ENCODE results near the gene ADCY2. TPM values are rescaled to one million over a fixed set of nuclear protein-coding genes. Genes with fewer than 3 reads are reported as not detected.

ADCY2 gene
- total and polyA plus RNA-seq, 2 experiments from 2014 or later: 23.8 to 74.9 TPM

GRCh38 chr5:7852542-7852941 is 456.6 kb downstream of the ADCY2 start:
- no peaks in the 10 kb centered on the region; the same call in 2 of the 3 replicates for H3K36me3 Mint-ChIP-seq (ENCODE audit: low read depth)
- Histone ChIP-seq H3K79me2 (replicated peaks; ENCODE audit: insufficient read depth) (no peaks in the 10 kb centered on the region), H2AFZ (no peak overlapping the region), H3K4me1 (ENCODE audit: insufficient read depth) (peaks cover 9% of the 10 kb centered on the region; the same call in 1 of the 2 replicates), H3F3A (replicated peaks; ENCODE audit: low read depth) (0 out of 2 replicates have a peak, but pooled peaks cover 4% of the 10 kb centered on the region), H3K27me3 (ENCODE audit: insufficient read depth) (peaks cover 18% of the 10 kb centered on the region), H3K9me2 (ENCODE audit: insufficient read depth) (0 out of 2 replicates have a peak, but pooled peaks cover 9% of the 10 kb centered on the region), H3K36me3 (ENCODE audit: insufficient read depth) (no peaks in the 10 kb centered on the region), H3K4me3 (no peak overlapping the region), H4K20me1 (replicated peaks; ENCODE audit: insufficient read depth) (no peaks in the 10 kb centered on the region), H3K27ac (ENCODE audit: low read depth) (no peak overlapping the region), H3K4me2 (no peak overlapping the region)
- H3K27me3 Mint-ChIP-seq (ENCODE audit: insufficient read depth, low read depth, poor library complexity): peaks cover 12% of the 10 kb centered on the region
- H3K27ac Mint-ChIP-seq: no peak overlapping the region
- H3K4me3 Mint-ChIP-seq: peak overlapping the region; percentile 42; the same call in 2 of the 3 replicates
- TF ChIP-seq JUNB (IDR thresholded peaks at IDR 0.05; ENCODE audit: unreplicated experiment) (no peak), ZNF462 (CRISPR knock-in tag; IDR thresholded peaks at IDR 0.05) (no peak), CREB1 (CRISPR knock-in tag; IDR thresholded peaks at IDR 0.05; ENCODE audit: low read depth) (no peak), ZNF331 (CRISPR knock-in tag; IDR thresholded peaks at IDR 0.05; ENCODE audit: low read depth) (no peak), ZNF114 (CRISPR knock-in tag; IDR thresholded peaks at IDR 0.05) (no peak), EZH2 (IDR thresholded peaks at IDR 0.05; ENCODE audit: low read depth, unreplicated experiment) (no peak), CTCF (conservative IDR thresholded peaks at IDR 0.05; ENCODE audit: low read depth in 2 of 2) (no peak), EZH2phosphoT487 (IDR thresholded peaks at IDR 0.05; ENCODE audit: unreplicated experiment) (no peak), REST (IDR thresholded peaks at IDR 0.05; ENCODE audit: unreplicated experiment) (no peak), NANOG (IDR thresholded peaks at IDR 0.05; ENCODE audit: borderline replicate concordance) (no peak), ETS1 (IDR thresholded peaks at IDR 0.05) (no peak), POLR2AphosphoS5 (IDR thresholded peaks at IDR 0.05; ENCODE audit: low read depth) (no peak), STAT1 (IDR thresholded peaks at IDR 0.05; ENCODE audit: unreplicated experiment) (no peak)
- ATAC-seq (no peak), DNase-seq (ENCODE audit: low spot score) (no peak)
- H3K4me1 Mint-ChIP-seq: peaks cover 10% of the 10 kb centered on the region
- no peaks in the 10 kb centered on the region for H3K9me3 Mint-ChIP-seq

All from GM23338 (cell line).